GM12873 (cell line): ENCODE results near the gene RTP3.

Experiments
- CTCF ChIP-seq: IDR thresholded peaks from 2 replicates; pipeline ENCODE4 v1.5.1; 2012; ENCODE audit warnings: low read depth, mild to moderate bottlenecking, moderate library complexity, low read length, control low read depth; ENCODE audit not compliant: insufficient read depth; ENCODE audit errors: missing control alignments

Gene RTP3

GRCh38 chr3:46496746-46497555 is 825 bp upstream of the RTP3 start:
- TF ChIP-seq CTCF = peak; percentile 57

GRCh38 chr3:46498916-46499519 is 1.2 kb downstream of the RTP3 start:
- no peak for TF ChIP-seq CTCF

- TF ChIP-seq CTCF = no peak
These were observed 3.2 kb downstream of the RTP3 start for GRCh38 chr3:46500656-46501635.

GRCh38 chr3:46501702-46502101 is 3.9 kb downstream of the RTP3 start:
- no peak for TF ChIP-seq CTCF

- TF ChIP-seq CTCF = no peak
These were observed 5.6 kb downstream of the RTP3 start for GRCh38 chr3:46503200-46503874.

- no peak for TF ChIP-seq CTCF
These were observed 7.0 kb downstream of the RTP3 start for GRCh38 chr3:46504789-46505188.
